ENCODE measurements around the gene BEST4.
A peak's percentile ranks its signal among the peaks of the same experiment; 100 is the strongest.
"Not testable (repeated sequence)": the region's sequence is repeated elsewhere in the genome, so short reads cannot be mapped to it uniquely, and the experiment has no call there.

BEST4 gene

DNA sequence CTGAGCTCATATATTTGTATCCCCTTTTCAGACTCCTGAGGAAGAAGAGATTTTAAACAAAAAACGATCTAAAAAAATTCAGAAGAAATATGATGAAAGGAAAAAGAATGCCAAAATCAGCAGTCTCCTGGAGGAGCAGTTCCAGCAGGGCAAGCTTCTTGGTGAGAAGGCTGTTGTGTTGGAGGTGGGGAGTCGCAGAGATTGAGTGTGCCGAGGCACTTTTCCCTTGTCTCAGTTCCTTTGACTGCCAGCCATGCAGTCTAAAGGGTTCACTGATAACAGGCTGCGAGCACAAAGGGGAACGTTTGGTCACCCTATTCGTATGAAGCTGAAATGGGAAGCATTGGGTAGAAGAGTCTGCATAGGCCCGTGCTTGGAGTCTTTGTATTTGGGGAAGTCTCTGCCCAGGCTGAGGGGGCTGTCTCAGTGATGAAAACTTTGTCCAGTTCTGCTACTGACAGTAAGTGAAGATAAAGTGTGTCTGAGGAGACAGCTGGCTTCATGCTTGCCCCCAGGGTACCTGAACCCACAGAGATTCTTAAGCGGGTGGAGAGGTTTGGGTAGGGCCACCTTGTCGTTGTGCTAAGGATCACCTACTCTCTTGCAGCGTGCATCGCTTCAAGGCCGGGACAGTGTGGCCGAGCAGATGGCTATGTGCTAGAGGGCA, 9.9 kb downstream of the BEST4 start:
- DNase-seq, result no peak

GRCh38 chr1:44777547-44777946, 10.4 kb downstream of the BEST4 start:
- ATAC-seq (no peak), DNase-seq (no peak)

More for the DNA sequence above, 9.9 kb downstream of the BEST4 start:
- ATAC-seq, result no peak

DNA sequence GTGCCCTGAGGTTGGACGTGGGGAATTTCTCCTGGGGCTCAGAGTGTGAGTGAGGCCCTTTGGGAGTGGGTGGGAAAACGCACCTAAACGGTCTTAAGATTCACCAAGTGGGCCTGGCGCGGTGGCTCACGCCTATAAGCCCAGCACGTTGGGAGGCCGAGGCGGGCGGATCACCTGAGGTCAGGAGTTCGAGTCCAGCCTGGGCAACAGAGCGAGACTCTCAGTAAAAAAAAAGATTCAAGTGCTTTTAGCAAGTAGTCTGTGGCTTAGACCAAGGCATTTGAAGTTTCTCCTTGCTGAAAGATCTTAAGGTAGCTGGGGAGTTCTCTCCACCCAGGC, 11.3 kb downstream of the BEST4 start:
- ATAC-seq, result no peak
- DNase-seq, result no peak

DNA sequence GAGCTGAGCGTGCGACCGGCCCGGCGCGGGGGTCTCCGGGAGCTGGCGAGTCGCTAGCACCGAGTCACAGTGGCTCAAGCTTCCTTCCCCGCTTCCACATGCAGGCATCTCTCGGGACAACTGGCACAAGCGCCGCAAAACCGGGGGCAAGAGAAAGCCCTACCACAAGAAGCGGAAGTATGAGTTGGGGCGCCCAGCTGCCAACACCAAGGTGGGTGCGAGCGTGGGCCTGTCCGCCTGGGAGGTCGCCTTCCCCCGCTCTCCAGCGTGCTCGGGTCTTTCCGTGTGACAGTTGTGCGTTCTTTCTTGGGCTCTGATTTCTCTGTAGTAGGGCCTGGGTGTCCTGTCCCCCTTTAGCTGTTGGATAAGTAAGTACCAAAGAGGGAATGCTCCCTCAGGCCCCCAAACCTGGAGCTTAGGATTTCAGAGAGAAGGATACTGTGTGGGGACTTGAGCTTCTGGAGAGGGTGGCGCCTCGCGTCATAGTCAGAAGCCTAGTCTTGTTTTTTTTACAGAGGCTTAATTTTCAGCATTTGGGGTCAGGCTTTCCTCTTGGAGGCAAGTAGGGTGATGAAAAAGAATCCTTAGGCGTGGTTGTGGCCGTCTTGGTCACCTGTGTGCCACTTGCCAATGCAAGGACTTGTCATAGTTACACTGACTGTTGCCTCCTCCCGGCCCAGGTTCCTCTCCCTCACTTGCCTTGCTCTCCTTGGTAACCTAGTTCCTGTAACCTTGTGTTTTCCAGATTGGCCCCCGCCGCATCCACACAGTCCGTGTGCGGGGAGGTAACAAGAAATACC, 11.8 kb downstream of the BEST4 start:
- DNase-seq (no peak), ATAC-seq (no peak)

- ATAC-seq (peak; percentile 72), DNase-seq (peak; percentile 92)
Observed at GRCh38 chr1:44775078-44775929, 12.7 kb downstream of the BEST4 start, which contains the start of gene RPS8. Gene RPS8 (plus strand): TSS chr1:44775540. CDS start chr1:44775597, 57 bp downstream.

DNA sequence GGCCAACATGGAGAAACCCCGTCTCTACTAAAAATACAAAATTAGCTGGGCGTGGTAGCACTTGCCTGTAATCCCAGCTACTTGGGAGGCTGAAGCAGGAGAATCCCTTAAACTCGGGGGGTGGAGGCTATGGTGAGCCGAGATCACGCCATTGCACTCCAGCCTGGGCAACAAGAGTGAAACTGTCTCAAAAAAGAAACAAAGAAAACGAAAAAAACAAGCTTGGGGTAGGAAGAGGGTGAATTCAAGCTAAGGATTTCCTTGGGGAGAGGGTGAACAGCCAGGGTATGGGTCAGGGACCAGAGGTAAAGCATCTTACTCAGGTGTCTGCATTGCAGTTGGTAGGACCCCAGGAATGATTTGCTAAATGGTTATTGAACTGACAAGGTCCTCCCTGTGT, 21.5 kb downstream of the BEST4 start:
- not testable (repeated sequence) for ATAC-seq, DNase-seq

- no peak for DNase-seq
Observed at GRCh38 chr1:44760876-44761275, 27.1 kb downstream of the BEST4 start.

GRCh38 chr1:44759077-44759476, 28.9 kb downstream of the BEST4 start:
- DNase-seq, result no peak
- ATAC-seq, result no peak

More at GRCh38 chr1:44760876-44761275, 27.1 kb downstream of the BEST4 start:
- ATAC-seq, result no peak

DNA sequence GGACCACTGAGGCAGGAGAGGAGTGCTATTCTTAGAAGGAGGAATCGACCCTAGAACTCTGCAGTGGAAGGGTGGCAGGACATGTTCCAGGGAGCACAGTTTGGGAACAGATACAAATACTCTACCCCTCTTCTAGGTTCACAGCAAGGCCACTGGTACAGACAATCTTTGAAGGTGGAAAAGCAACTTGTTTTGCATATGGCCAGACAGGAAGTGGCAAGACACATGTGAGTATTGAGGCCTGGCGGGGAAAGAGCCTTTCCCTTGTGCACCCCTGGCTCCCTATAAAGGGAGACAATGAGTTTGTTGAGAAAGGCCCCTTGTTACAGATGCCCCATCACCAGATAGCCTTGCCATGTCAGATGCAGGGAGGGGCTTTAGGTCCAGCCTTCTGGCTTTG, 30.6 kb downstream of the BEST4 start:
- no peak for ATAC-seq
- DNase-seq, result no peak

DNA sequence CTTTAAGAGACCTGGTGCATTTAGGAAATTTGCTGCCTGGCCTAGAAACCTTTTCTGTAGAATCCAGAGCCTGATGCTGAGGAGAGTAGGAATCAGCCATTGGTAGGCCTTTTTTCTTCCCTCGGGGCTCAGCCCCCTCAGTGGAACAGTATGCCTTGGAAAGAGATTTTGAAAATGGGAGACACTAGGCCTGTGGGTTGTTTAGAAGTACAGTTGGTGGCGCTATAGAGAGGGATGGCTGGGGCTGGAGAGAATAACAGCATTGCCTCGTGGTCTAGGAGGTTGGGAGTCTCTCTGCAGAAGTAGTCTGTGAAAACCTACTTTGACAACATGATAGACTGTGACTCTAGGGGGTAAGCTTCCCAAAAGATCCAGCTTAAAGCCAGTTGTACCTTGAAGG, 40.1 kb downstream of the BEST4 start:
- ATAC-seq (no peak), DNase-seq (no peak)

DNA sequence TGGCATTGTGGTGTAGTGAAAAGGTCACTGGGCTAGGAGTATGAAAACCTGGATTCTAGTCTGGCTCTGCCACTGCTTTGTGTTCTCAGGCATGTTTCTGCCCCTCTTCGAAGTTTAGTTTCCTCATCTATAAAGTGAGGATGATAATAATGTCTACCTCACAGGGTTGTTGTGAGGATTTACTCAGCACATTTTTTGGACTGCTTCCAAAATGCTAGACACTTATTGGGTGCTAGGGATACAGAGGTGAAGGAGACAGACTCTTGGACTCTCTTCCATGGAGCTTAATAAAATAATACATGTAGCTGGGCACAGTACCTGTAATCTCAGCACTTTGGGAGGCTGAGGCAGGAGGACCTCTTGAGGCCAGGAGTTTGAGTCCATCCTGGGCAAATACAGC, 44.8 kb downstream of the BEST4 start:
- no peak for DNase-seq
- no peak for ATAC-seq

DNA sequence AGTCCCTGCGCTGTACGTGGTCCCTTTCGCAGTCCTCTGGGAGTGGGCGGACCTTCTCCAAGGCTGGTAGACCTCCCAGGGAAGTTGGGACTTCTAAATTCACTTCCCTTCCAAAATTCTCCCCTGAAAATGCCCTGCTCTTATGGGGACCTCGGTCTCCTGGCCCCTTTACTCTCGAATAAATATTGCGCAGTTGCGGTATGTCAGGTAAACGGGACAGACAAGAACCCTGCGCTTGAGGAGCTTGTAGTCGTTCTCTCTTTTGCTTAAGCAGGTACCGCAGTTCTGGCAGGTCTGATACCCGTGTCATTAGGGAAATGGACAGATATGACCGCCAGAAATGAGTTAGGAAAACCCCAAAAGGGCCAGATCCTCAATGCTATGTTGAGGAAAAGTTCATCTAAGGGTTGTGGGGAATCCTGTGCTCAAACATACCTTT, 47.8 kb downstream of the BEST4 start:
- no peak for ATAC-seq

GRCh38 chr1:44739307-44740178, 48.4 kb downstream of the BEST4 start, which contains the start of gene KIF2C:
Gene KIF2C (plus strand): TSS chr1:44739837. CDS start chr1:44739933, 96 bp downstream.
- DNase-seq (peak; percentile 99), ATAC-seq (peak; percentile 97)

More for the DNA sequence above, 47.8 kb downstream of the BEST4 start:
- DNase-seq, result no peak

DNA sequence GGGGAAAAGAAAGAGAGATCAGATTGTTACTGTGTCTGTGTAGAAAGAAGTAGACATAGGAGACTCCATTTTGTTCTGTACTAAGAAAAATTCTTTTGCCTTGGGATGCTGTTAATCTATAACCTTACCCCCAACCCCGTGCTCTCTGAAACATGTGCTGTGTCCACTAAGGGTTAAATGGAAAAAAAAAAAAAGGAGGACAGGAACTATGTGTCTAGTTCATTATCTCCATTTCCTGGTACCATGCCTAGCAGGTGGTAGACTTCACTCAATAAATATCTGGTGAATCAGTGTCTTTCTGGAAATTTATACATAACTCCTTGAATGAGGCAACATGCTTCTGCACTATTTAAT, 49.0 kb downstream of the BEST4 start:
- ATAC-seq, DNase-seq: not testable (repeated sequence)

DNA sequence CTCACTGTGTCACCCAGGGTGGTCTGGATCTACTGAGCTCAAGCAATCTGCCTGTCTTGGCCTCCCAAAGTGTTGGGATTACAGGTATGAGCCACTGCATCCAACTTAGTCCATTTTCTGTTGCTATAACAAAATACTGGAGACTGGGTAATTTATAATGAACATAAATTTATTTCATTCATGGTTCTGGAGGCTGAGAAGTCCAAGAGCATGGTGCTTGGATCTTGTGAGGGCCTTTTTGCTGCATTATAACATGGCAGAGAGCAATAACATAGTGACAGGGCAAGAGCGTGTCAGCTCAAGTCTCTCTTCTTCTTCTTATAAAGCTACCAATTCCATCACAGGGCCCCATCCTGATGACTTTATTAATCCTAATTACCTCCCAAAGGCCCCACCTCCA, 52.0 kb downstream of the BEST4 start:
- ATAC-seq (no peak), DNase-seq (no peak)

DNA sequence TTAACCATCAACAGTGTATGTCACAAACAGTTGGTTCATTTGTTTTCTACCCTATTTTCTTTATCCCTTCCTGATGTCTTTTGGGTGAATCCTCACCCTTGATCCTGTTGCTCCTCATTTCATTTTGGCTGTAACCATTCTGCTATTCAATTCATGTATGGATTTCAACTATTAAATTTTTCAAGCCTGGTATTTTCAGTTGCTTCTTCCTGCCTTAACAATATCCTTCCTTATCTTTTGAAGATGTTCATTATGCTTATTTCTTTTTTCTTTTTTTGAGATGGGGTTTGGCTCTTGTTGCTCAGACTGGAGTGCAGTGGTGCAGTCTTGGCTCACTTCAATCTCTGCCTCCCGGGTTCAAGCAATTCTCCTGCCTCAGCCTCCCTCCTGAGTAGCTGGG, 54.2 kb downstream of the BEST4 start:
- ATAC-seq, result no peak
- no peak for DNase-seq
